ENCODE results near the gene PID1. TPM values are rescaled to one million over a fixed set of nuclear protein-coding genes. Genes with fewer than 3 reads are reported as not detected.

Gene PID1
- total RNA-seq, 4 donors from 2014 or later = 1.0 to 33.0 (median 8.4) TPM

- Histone ChIP-seq H3K27ac (no peak overlapping the region), H3K4me1 (no peaks in the 10 kb centered on the region), H3K4me3 (no peak overlapping the region), H3K27me3 (peaks cover 0 to 4% (median 0%) of the 10 kb centered on the region in 4 donors), H3K9me3 (no peaks in the 10 kb centered on the region), H3K36me3 (no peaks in the 10 kb centered on the region)
- DNase-seq = no peak
- WGBS, 2 donors = 52 to 68% methylated on average over 1 of the region's 1 CpG
- intact Hi-C loops (cut with DNase I) = no loop called here
- TF ChIP-seq POLR2A (IDR thresholded peaks at IDR 0.05) = no peak
- TF ChIP-seq, protein P1, sequence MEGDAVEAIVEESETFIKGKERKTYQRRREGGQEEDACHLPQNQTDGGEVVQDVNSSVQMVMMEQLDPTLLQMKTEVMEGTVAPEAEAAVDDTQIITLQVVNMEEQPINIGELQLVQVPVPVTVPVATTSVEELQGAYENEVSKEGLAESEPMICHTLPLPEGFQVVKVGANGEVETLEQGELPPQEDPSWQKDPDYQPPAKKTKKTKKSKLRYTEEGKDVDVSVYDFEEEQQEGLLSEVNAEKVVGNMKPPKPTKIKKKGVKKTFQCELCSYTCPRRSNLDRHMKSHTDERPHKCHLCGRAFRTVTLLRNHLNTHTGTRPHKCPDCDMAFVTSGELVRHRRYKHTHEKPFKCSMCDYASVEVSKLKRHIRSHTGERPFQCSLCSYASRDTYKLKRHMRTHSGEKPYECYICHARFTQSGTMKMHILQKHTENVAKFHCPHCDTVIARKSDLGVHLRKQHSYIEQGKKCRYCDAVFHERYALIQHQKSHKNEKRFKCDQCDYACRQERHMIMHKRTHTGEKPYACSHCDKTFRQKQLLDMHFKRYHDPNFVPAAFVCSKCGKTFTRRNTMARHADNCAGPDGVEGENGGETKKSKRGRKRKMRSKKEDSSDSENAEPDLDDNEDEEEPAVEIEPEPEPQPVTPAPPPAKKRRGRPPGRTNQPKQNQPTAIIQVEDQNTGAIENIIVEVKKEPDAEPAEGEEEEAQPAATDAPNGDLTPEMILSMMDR (IDR thresholded peaks at IDR 0.05) = no peak
Measured at GRCh38 chr2:229287823-229288222, 16.7 kb upstream of the PID1 start.

GRCh38 chr2:229282758-229283546 is 11.9 kb upstream of the PID1 start:
- Histone ChIP-seq H3K27ac (peak overlapping the region in 1 of 4 donors; percentile 35), H3K27me3 (no peaks in the 10 kb centered on the region), H3K4me1 (no peaks in the 10 kb centered on the region), H3K36me3 (no peaks in the 10 kb centered on the region), H3K4me3 (no peak overlapping the region), H3K9me3 (no peaks in the 10 kb centered on the region)
- DNase-seq = no peak
- intact Hi-C loops (cut with DNase I) = no loop called here
- no peak for TF ChIP-seq POLR2A (IDR thresholded peaks at IDR 0.05)
- WGBS, 2 donors = 19 to 32% methylated on average over 5 of the region's 5 CpGs

DNA sequence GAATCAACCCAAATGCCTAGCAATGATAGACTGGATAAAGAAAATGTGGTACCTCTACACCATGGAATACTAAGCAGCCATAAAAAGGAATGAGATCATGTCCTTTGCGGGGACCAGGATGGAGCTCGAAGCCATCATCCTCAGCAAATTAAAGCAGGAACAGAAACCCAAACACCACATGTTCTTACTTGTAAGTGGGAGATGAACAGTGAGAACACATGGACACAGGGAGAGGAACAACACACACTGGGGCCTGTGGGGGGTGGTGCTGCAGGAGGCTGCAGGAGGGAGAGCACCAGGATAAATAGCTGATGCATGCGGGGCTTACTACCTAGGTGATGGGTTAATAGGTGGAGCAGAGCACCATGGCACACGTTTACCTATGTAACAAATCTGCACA is 8.4 kb upstream of the PID1 start:
- H3K4me1 ChIP-seq = no peaks in the 10 kb centered on the region
- intact Hi-C loops (cut with DNase I) = no loop called here
- no peaks in the 10 kb centered on the region for H3K27me3 ChIP-seq
- H3K4me3 ChIP-seq = no peak overlapping the region
- H3K27ac ChIP-seq = no peak overlapping the region
- WGBS, 2 donors = 78 to 80% methylated on average over 4 of the region's 4 CpGs
- no peaks in the 10 kb centered on the region for H3K36me3 ChIP-seq
- no peaks in the 10 kb centered on the region for H3K9me3 ChIP-seq
- no peak for DNase-seq
- TF ChIP-seq, protein P1 (IDR thresholded peaks at IDR 0.05) = no peak
- TF ChIP-seq POLR2A (IDR thresholded peaks at IDR 0.05) = no peak

DNA sequence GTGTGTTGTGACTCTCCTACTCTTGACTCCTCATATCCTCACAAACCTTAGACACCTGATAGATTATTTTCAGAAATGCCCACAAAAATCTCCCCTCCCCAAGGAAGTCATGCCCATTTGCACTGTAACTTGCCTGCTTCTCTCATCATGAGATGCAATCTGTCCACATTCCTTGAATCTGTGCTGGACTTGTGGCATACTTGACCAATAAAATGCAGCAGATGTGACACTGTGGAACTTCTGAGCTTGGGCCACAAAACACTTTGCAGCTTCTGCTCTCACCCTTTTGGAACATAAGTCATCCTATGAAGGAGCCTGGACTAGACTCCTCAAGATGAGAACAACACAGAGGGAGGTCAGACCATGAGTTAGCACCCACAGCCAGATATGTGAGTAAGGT is 4.4 kb upstream of the PID1 start:
- Histone ChIP-seq H3K9me3 (no peaks in the 10 kb centered on the region), H3K36me3 (no peaks in the 10 kb centered on the region), H3K4me3 (no peak overlapping the region), H3K27me3 (peaks cover 0 to 23% (median 0%) of the 10 kb centered on the region in 4 donors), H3K27ac (no peak overlapping the region), H3K4me1 (peaks cover 0 to 35% (median 14%) of the 10 kb centered on the region in 3 donors)
- DNase-seq = no peak
- no peak for TF ChIP-seq POLR2A (IDR thresholded peaks at IDR 0.05)
- TF ChIP-seq, protein P1 (IDR thresholded peaks at IDR 0.05) = no peak
- intact Hi-C loops (cut with DNase I) = no loop called here

- no peaks in the 10 kb centered on the region for H3K36me3 ChIP-seq
- H3K9me3 ChIP-seq = no peaks in the 10 kb centered on the region
- peaks cover 0 to 38% (median 0%) of the 10 kb centered on the region in 4 donors for H3K27me3 ChIP-seq
- intact Hi-C loops (cut with DNase I) = no loop called here
- 26 to 31% methylated on average over 4 of the region's 4 CpGs for WGBS, 2 donors
- H3K4me1 ChIP-seq = peaks cover 0 to 40% (median 14%) of the 10 kb centered on the region in 3 donors
- no peak for TF ChIP-seq POLR2A (IDR thresholded peaks at IDR 0.05)
- TF ChIP-seq, protein P1 (IDR thresholded peaks at IDR 0.05) = peak; percentile 42 to 72 (median 57)
- peak overlapping the region in 3 of 4 donors; percentile 5 to 51 (median 29) for H3K4me3 ChIP-seq
- H3K27ac ChIP-seq = peak overlapping the region in 1 of 4 donors; percentile 37
- DNase-seq = no peak
Measured at GRCh38 chr2:229273723-229274338, 2.7 kb upstream of the PID1 start.

Data from esophagus squamous epithelium (tissue), 5 donors.